Vagina (tissue), 2 donors: ENCODE measurements around the gene ZSWIM3.

ENCODE experiments used
- POLR2AphosphoS5 ChIP-seq, 2 donors: sonication (generic); formaldehyde crosslinking; IDR thresholded peaks; one replicate each; pipeline ENCODE4 v1.9.0; 2017; ENCODE audit warnings: antibody characterized with exemption in 2 of 2, mild to moderate bottlenecking in 2 of 2, low read depth in 1 of 2; ENCODE audit not compliant: insufficient read depth in 1 of 2
- TF ChIP-seq, protein P1 (sequence below), 3 experiments: fragments of 450-650 bp in 2 of 3; fragments of 200-600 bp in 1 of 3; sonication (generic) in 1 of 3; IDR thresholded peaks; one replicate each; pipeline ENCODE4 v1.5.1; 2017 to 2019; ENCODE audit warnings: antibody characterized with exemption in 3 of 3, mild to moderate bottlenecking in 2 of 3, moderate library complexity in 2 of 3

GRCh38 chr20:45832619-45833018 lies 24.8 kb upstream of the ZSWIM3 start:
- TF ChIP-seq, protein P1, sequence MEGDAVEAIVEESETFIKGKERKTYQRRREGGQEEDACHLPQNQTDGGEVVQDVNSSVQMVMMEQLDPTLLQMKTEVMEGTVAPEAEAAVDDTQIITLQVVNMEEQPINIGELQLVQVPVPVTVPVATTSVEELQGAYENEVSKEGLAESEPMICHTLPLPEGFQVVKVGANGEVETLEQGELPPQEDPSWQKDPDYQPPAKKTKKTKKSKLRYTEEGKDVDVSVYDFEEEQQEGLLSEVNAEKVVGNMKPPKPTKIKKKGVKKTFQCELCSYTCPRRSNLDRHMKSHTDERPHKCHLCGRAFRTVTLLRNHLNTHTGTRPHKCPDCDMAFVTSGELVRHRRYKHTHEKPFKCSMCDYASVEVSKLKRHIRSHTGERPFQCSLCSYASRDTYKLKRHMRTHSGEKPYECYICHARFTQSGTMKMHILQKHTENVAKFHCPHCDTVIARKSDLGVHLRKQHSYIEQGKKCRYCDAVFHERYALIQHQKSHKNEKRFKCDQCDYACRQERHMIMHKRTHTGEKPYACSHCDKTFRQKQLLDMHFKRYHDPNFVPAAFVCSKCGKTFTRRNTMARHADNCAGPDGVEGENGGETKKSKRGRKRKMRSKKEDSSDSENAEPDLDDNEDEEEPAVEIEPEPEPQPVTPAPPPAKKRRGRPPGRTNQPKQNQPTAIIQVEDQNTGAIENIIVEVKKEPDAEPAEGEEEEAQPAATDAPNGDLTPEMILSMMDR (IDR thresholded peaks at IDR 0.05) = no peak
- no peak for TF ChIP-seq POLR2AphosphoS5 (IDR thresholded peaks at IDR 0.05; ENCODE audit: insufficient read depth in 1 of 2, low read depth in 1 of 2)
